ENCODE data around the gene DNAH11.

DNA sequence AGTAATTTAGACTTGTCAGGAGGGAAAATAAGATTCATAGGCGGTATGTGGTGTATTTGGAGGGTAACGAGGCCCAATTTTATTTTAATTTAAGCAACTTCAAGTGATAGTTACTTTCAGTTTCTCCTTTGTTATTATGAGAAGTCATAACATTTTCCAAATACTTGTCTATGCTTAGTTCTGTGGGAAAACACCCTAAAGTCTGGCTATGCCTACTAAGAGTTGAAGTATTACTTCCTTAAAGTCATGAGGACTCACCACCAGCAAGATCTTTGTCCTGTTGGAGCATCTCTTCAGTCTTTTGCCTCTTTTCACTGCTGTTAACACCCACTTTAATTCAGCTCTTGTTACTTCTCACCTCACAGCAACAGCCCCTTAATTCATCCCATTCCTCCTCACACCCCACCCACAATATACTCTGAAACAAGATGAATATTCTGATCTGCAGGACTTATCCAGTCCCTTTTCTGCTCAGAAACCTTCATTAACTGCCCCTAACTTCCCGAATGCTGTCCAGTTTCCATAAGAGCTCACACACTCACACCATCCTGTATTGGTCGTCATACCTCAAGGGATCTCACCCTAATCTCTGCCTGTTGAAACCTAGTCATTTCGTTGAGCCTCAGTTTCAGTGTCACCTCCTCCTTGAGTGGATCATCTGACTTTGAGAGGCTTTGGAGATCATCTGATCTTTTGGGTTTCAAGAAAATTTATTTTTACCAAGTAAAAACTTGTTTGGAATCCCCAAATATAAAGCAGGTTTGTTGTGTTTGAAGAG, 61.3 kb downstream of the DNAH11 start:
- TF ChIP-seq, protein P1, sequence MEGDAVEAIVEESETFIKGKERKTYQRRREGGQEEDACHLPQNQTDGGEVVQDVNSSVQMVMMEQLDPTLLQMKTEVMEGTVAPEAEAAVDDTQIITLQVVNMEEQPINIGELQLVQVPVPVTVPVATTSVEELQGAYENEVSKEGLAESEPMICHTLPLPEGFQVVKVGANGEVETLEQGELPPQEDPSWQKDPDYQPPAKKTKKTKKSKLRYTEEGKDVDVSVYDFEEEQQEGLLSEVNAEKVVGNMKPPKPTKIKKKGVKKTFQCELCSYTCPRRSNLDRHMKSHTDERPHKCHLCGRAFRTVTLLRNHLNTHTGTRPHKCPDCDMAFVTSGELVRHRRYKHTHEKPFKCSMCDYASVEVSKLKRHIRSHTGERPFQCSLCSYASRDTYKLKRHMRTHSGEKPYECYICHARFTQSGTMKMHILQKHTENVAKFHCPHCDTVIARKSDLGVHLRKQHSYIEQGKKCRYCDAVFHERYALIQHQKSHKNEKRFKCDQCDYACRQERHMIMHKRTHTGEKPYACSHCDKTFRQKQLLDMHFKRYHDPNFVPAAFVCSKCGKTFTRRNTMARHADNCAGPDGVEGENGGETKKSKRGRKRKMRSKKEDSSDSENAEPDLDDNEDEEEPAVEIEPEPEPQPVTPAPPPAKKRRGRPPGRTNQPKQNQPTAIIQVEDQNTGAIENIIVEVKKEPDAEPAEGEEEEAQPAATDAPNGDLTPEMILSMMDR (IDR thresholded peaks at IDR 0.05; ENCODE audit: insufficient read depth, low read length): no peak
- no peak for TF ChIP-seq POLR2AphosphoS5 (IDR thresholded peaks at IDR 0.05; ENCODE audit: low read depth)
- no peak for TF ChIP-seq GABPA (IDR thresholded peaks at IDR 0.05; ENCODE audit: low read depth)
- TF ChIP-seq, protein P2, sequence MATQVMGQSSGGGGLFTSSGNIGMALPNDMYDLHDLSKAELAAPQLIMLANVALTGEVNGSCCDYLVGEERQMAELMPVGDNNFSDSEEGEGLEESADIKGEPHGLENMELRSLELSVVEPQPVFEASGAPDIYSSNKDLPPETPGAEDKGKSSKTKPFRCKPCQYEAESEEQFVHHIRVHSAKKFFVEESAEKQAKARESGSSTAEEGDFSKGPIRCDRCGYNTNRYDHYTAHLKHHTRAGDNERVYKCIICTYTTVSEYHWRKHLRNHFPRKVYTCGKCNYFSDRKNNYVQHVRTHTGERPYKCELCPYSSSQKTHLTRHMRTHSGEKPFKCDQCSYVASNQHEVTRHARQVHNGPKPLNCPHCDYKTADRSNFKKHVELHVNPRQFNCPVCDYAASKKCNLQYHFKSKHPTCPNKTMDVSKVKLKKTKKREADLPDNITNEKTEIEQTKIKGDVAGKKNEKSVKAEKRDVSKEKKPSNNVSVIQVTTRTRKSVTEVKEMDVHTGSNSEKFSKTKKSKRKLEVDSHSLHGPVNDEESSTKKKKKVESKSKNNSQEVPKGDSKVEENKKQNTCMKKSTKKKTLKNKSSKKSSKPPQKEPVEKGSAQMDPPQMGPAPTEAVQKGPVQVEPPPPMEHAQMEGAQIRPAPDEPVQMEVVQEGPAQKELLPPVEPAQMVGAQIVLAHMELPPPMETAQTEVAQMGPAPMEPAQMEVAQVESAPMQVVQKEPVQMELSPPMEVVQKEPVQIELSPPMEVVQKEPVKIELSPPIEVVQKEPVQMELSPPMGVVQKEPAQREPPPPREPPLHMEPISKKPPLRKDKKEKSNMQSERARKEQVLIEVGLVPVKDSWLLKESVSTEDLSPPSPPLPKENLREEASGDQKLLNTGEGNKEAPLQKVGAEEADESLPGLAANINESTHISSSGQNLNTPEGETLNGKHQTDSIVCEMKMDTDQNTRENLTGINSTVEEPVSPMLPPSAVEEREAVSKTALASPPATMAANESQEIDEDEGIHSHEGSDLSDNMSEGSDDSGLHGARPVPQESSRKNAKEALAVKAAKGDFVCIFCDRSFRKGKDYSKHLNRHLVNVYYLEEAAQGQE (IDR thresholded peaks at IDR 0.05; ENCODE audit: insufficient replicate concordance, low read depth): no peak
